Adipose tissue (tissue), 3 donors: ENCODE results near the gene ELMO3. TPM values are rescaled to one million over a fixed set of nuclear protein-coding genes. Genes with fewer than 3 reads are reported as not detected.

ENCODE experiments used
- H3K27ac ChIP-seq: one replicate; pipeline ENCODE4 v1.5.1; 2013; ENCODE audit warnings: low read depth, low read length
- WGBS, 3 donors: extraction: QIAGEN DNeasy Blood & Tissue Kit; methylation state at CpG; one replicate each; pipeline ENCODE4 v1.1.7; 2013; 5-methylcytosine and 5-hydroxymethylcytosine counted together
- polyA plus RNA-seq, 3 donors: library from polyadenylated mRNA; stranded (reverse); fragments of 200-250 nt; gene quantifications; one replicate each; pipeline ENCODE4 v1.2.3, GENCODE V29; 2013
- donor health status: healthy with polysubstance abuse.
- donor health status: Bipolar disorder and iron deficiency.
- donor health status: healthy.

Gene ELMO3, protein sequence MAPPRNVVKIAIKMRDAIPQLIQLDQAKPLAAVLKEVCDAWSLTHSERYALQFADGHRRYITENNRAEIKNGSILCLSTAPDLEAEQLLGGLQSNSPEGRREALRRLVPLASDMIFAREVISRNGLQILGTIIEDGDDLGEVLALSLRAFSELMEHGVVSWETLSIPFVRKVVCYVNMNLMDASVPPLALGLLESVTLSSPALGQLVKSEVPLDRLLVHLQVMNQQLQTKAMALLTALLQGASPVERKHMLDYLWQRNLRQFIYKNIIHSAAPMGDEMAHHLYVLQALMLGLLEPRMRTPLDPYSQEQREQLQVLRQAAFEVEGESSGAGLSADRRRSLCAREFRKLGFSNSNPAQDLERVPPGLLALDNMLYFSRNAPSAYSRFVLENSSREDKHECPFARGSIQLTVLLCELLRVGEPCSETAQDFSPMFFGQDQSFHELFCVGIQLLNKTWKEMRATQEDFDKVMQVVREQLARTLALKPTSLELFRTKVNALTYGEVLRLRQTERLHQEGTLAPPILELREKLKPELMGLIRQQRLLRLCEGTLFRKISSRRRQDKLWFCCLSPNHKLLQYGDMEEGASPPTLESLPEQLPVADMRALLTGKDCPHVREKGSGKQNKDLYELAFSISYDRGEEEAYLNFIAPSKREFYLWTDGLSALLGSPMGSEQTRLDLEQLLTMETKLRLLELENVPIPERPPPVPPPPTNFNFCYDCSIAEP
- polyA plus RNA-seq: 10 to 100 TPM in 1 of 3 donors, 1 to 10 TPM in 2; 1.8 to 35.7 (median 4.5) TPM

DNA sequence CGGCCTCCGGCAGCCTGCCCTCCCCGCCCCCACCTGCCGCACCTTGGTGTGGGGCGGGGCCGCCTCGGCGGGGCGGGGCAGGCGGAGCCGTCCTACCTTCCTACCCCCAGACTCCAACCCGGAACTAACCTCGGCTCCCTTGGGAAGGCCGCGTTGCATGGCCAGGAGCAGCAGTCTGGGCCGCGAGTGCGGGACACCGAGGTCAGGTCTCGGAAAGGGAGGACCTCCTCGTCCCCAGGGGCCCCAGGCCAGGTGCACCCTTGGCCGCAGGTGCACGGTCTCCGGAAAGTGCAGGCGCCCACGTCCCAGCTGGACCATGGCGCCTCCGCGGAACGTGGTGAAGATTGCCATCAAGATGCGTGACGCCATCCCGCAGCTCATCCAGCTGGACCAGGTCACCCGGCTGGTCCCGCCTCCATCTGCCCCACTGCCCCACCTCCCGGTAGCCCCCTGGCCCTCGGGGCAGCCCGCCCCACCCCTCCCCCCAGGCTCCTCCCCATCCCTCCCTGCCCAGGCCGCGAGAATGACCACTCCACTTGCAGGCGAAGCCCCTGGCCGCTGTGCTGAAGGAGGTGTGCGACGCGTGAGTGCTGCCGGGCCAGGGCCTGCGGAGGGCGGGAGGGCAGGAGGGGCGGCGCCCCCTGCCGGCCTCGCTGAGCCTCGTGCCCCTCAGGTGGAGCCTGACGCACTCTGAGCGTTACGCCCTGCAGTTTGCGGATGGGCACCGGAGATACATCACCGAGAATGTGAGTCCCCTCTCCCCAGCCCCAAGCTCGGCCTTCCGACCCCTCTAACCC is at the start of gene ELMO3:
Gene ELMO3 (plus strand): TSS at position 121 of the 797 bp plus-strand sequence. CDS start 196 bp downstream, at position 317.
- no peak within 1 kb of the TSS for H3K27ac ChIP-seq
- 24 to 67% (median 57%) methylated on average over 58 to 61 of the region's 61 CpGs for WGBS, 3 donors

DNA sequence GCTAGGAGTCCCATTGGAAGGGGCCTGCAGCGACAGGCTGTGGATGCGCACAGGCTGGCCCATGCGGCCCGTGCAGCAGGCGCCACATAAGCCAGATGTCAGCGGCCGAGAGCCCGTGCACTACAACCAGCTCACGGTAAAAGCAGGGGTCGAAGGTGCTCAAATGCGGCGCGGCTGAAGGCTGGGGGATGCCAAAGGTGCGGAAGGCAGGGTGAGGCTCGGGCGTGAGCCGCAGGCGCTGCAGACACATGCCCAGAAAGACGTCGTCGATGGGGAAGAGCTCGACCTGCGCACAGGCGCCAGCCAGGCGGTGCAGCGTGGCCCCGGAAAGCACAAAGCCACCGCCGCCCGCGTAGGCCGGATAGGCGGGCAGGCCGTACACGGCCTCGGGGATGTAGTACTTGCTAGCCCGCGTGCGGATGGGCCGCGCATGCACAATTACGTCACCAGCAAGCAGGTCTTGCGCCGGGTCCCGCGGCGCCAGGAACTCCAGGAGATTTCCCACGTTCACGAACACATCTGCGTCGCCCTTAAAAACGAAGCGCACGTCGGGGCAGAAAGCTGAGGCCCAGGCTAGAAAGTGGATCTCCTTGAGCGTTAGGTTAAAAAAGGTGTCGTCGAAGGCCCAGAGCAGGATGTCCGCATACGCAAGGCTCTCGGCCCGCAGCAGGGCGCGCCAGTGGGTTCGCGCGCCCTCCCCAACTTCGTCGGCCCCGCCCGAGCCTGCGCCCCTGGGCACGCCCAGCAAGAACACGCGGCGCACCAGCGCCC is 49.5 kb upstream of the ELMO3 start:
- 59 to 74% (median 73%) methylated on average over 73 to 77 of the region's 77 CpGs for WGBS, 3 donors
- H3K27ac ChIP-seq: no peak overlapping the region

DNA sequence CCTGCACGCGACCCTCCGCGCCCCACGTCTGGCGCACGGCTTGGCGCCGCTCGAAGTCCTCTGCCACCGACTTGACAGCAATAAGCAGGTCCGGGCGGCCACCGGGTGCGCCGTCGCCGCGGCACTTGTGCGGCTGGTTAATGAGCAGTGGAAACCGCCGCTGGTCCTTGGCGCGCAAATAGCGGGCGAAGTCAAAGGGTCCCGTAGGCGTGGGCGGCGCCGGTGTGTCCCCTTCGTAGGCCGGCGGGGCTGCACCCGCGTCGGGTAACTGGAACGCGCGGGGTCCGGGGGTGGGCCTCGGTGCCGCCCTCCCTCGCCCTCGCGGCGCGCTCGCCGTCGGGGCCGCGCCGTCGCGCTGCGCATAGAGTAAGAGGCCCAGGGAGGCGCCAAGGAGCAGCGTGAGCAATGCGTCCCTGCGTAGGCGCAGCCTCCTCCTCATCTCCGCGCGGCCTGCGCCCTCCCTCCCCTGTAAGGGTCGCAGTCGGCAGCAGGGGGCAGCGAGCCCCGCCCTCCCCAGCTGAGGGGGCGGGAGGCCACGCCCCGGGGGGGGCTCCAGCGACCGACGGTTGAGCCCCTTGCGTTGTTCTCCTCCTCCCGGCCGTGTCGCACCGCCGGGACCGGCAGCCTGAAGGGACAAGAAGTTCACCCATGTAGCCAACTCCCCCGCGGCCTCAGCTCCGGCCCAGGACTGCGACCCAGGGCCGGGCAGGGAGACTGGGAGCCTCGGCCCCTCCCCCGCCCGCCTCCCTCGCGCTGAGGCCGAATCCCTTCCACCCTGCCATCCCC is 48.7 kb upstream of the ELMO3 start:
- WGBS, 3 donors: 4 to 12% (median 11%) methylated on average over 69 to 92 of the region's 94 CpGs

DNA sequence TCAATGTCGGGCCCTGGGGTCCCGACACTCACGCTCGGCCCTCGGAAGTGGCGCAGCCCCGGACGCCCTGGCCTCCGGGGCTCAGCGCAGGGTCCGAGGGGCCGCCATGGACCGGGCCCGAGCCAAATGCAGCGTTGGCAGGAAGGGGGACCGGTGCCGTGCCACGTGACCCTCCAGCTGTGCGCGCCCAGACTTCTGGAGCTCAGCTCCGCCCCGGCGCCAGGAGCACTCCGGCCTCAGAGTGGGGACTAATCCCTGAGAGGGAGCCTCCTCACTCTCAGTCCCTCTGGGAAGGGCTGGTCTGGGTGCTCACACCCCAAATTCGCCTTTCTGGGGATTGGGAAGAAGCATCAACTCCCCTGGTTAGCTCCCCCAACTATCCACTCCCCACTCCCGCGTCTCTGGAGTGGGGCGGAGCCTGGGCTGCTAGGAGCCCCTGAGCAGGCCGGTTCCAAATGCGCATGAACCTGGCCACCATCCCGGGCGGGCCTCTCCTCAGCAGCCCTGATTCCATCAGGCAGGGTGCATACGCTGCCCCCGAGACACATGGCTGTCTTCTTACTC is 48.0 kb upstream of the ELMO3 start, which contains the start of gene B3GNT9:
Gene B3GNT9 (minus strand): TSS at position 166 of the 564 bp plus-strand sequence. CDS start 513 bp downstream, outside the sequence.
- WGBS, 3 donors: 1 to 3% (median 1%) methylated on average over 34 of the region's 34 CpGs
- no peak within 1 kb of the TSS for H3K27ac ChIP-seq

More for the DNA sequence above, 48.7 kb upstream of the ELMO3 start:
- H3K27ac ChIP-seq: no peak overlapping the region

DNA sequence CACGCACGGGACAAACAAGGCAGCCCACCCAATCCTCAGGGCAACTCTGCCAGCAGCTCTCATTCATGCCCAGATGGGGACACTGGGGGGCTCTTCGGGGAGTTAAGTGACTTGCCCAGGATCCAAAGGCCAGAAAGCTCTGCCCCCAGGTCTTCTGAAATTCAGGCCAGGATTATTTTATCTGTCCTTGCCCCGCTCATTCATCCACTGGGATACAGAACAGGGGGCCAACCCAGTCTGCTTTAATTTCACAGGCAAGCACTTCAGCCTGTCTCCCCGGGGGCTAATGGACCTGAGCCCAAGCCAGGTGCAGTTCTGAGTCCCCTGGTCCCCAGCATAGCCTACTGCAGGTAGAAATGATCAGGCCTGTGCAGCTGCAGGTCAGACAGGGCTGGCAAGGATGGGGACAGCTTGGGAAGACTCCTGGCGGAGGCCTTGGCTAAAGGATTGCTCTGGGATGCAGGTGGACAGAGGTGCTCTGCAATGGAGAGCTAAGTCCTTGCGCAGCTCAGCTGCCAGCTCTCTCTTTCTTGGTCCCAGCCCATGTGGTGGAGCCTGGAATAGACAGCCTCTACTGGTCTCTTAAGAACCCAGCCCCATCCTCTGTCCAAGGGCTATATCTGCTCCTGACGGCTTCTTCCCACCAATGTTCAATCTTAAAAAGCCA is 47.4 kb upstream of the ELMO3 start:
- WGBS, 3 donors: 47 to 58% (median 52%) methylated on average over 8 of the region's 8 CpGs
- H3K27ac ChIP-seq: no peak overlapping the region

DNA sequence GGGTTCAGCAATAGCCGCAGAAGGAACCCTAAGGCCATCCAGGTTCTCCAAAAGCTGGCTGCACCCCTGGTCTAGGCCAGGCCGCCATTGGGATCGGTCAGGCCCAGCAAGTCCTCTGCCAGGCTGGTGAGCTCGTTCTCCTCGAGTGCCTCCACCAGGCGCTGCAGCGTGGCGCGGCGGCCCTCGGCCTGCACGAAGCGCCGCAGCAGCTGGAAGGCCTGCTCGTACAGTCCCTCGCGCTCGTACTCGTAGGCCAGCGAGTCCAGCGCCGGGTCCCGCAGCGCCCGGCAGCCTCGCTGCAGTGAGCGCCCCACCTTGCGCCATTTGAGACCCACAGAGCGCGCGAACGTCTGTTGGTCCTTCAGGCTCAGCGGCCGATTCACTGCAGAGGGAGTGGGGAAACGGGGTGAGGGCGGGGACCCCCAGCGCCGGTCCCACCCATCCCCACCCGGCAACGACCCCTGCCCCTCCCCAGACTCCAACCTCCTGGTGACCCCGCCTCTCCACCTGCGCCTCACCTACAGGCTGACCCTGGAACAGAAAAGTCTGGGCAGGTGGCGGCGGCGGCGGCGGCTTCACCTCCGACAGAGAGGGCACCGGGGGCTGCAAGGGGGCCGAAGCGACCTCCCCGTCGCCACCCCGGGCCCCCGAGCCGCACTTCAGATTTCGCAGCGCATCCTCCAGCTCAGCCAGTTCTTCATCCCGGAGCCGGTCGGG is 44.2 kb upstream of the ELMO3 start:
- no peak overlapping the region for H3K27ac ChIP-seq
- WGBS, 3 donors: 29 to 42% (median 41%) methylated on average over 49 to 61 of the region's 61 CpGs

DNA sequence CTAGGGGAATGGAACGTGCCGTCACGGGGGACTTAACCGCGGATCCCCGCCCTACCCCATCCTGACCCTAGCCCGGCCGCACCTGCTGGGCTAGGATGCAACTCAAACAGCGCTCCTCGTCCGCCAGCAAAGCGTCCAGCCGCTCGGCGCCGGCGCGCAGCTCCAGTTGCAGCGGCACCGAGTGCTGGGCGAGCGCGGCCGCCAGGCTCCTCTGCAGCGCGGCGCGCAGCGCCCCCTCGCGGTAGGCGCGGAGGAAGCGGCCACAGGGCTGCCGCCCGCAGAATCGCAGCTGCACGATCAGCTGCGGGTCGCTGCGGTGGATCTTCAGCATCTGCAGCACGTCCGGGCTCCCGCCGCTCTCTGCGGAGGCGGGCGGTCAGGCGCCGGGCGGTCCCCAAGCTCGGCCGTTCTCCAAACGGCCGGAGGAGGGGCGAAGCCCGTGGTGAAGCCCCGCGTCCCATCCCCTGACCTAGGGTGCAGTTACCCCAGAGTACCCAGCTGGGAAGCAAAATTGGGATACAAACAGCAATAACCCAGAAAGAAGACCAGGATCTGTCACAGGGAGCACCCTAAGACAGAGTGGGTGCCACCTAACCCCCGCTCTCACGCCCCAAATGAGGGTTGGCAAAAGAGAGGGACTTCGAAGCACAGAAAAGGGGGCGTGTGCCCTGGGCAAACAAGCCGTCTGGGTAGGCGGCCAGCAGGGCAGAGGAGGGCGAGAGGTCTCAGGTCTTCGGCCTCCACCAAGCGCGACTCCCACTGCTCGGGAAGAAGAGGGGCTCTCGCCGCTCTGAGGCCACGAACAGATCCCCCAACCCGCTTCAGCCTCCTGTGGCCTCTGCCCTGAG is 43.4 kb upstream of the ELMO3 start:
- 12 to 16% (median 14%) methylated on average over 66 to 74 of the region's 74 CpGs for WGBS, 3 donors
- no peak overlapping the region for H3K27ac ChIP-seq

DNA sequence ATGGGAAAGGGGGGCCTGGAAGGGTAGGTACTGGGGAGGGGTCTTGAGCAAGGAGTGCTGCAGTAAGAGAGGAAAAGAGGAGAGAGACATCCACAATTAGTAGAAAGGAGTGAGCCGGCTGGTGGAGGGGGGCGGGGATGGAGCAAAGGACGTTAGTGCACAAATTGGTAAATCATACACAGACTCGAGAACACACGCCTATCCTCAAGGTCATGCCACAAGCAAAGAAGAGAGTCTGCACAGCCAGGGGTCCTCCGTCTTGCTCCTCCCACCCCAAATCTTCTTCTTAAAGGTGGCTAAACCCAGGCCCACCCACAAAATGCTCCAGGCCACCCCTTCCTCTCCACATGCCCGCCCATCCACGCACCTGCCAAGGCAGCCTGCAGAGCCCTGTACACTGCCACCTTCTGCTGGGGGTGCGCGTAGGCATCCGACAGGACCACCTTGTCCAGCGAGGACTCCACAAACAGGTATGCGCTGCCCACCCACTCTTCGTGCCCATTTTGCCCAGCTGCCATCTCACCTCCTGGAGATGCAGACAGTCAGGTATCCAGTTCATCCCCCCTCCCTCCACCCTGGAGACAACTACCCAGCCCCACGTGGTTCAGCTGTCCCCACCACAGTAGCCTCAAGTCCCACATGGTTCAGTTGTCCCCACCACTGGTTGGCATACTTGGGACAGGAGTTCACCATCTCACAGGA is 42.6 kb upstream of the ELMO3 start:
- H3K27ac ChIP-seq: no peak overlapping the region
- 55 to 78% (median 73%) methylated on average over 15 of the region's 15 CpGs for WGBS, 3 donors

DNA sequence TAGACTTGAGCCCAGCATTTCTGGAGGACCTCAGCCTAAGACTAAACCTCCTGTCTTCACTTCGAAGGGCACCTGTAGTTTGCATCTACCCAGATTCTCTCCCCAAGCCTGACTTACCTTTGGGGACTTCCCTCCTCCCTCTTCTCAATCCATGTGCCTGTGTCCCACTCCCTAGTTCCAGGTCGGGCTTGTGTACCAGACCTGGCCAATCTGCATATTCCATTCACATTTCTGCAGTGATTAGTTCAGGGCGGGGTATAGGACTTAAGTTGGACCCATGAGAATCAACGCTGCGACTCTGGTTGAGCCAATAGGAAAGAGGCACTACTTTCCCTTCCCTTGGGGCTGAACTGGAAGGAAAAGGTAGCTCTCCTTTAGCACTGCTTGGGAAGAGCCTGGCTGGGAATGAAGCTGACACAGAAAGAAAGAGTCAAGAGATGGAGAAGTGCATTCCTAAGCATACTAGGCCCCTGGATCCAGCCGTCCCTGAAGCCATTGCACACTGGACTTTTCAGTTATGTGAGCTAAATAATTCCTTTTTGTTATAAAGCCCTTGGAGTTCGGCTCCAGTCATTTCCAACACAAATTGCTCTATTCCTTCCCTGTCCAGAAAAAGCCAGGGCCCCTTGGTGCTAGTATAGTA is 41.7 kb upstream of the ELMO3 start:
- 70 to 79% (median 73%) methylated on average over 7 of the region's 7 CpGs for WGBS, 3 donors
- H3K27ac ChIP-seq: no peak overlapping the region

DNA sequence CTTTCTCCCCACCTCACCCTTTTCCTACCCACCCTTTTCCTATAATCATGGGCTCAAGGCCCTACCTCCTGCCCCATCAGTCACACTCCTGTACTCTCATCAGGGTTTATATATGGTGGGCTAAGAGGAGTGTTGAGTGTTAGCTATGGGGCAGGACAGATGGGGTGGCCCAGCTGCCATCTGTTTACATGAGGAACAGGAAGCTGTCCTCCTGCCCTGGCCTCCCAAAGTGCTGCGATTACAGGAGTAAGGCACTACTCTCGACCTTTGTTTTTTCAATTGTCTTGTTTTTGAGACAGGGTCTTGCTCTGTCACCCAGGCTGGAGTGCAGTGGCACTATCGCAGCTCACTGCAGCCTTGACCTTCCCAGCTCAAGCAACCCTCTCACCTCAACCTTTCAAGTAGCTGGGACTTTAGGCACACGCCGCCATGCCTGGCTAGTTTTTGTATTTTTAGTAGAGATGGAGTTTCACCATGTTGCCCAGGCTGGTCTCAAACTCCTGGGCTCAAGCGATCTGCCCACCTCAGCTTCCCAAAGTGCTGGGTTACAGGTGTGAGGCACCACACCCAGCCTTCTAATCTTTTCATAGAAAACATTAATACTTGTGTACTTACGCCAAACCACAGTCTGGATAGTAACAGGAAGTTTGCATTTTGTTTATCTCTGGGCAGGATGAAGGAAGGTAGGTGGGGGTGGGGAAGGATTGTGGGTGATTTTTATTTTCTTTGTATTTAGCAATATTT is 40.9 kb upstream of the ELMO3 start:
- 70 to 80% (median 80%) methylated on average over 7 of the region's 7 CpGs for WGBS, 3 donors
- H3K27ac ChIP-seq: no peak overlapping the region

DNA sequence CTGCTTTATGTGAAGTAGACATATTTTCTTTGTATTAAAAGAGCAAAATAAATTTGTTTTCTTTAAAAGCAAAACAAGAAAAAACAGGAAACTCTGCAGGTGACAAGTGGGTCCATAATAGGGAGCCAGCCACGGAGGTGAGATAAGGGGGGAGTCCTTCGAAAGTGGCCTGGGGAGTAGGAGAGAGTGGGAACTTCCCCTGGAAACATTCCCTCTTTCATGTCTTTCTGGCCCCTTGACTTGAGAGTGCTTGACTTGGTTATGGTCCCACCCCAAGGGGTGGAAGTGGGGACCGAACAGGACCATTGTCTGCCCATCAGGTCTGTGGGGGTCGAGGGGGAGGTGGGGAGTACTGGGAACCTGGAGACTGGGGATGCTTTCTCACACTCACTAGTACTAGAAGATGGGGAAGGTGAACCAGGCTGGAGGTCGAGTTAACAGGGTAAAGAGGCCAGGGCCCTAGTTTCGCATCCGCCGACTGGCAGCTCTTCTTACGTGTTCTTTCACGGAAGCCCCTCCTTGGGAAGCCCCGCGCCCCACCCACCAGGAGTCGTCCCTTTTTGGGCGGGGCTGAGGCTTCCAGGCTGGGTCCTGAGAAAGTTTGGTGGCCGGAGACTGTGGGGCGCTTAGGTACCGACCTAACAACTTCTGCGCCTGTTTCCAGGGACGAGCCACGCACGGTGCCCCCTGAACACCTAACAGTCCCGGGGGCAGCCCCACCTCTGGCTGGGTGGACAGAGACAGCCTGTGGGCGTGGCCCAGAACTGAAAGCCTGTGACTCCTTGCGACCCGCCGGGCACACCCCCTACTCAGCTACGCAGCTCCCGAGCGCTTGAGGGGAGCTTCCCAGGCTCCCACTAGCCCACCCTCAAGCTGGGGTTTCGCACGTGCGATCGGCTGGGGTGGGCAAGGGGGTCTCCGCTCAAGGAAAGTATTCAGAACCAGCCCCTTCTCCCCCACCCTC is 40.0 kb upstream of the ELMO3 start:
- H3K27ac ChIP-seq: no peak overlapping the region
- WGBS, 3 donors: 5 to 7% (median 7%) methylated on average over 34 of the region's 34 CpGs

DNA sequence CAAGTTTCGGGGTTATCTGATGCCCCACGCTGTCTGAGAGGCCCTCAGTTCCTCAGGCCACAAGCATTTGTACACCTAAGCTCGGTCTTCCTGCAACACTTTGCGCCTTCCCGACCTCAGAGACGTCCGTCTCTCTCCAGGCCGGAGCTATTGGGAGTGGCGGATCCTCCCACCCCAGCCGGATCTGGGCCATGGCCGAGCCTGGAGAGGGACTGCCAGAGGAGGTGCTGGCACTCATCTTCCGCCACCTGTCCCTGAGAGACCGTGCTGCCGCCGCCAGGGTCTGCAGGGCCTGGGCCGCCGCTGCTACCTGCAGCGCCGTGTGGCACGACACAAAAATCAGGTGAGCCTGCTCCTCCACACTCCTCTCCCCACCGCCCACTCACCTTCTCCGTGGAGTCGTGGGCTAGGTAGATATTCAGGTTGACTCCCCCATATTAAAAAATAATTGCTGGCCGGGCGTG is 37.3 kb upstream of the ELMO3 start:
- H3K27ac ChIP-seq: no peak overlapping the region
- WGBS, 3 donors: 57 to 66% (median 59%) methylated on average over 25 of the region's 25 CpGs
